GM23338 (cell line): ENCODE data around the gene SERAC1. TPM values are rescaled to one million over a fixed set of nuclear protein-coding genes. Genes with fewer than 3 reads are reported as not detected.

Experiments
- ATAC-seq: fragments of 200-7000 bp; cut with Tn5 transposase; 3 replicates; pipeline ENCODE4 v1.9.1; 2020
- DNase-seq: peaks from one replicate; pipeline ENCODE4 v3.0.0-alpha.2; 2015; ENCODE audit warnings: low spot score
- H2AFZ ChIP-seq: fragments of 200-600 bp; sonication (generic); 2 replicates; pipeline ENCODE4 v1.8.0; 2016; ENCODE audit warnings: antibody characterized with exemption, mild to moderate bottlenecking, moderate library complexity
- H3F3A ChIP-seq: fragments of 200-600 bp; sonication (generic); replicated peaks from 2 replicates; pipeline ENCODE4 v1.8.0; 2017; ENCODE audit warnings: antibody characterized with exemption, mixed run types, low read depth
- H3K27ac ChIP-seq: fragments of 200-600 bp; sonication (generic); 2 replicates; pipeline ENCODE4 v1.6.1; 2016; ENCODE audit warnings: low read depth
- H3K27me3 ChIP-seq: fragments of 200-600 bp; sonication (generic); 2 replicates; pipeline ENCODE4 v1.8.0; 2016; ENCODE audit warnings: mild to moderate bottlenecking, mixed run types, moderate library complexity; ENCODE audit not compliant: insufficient read depth
- H3K36me3 ChIP-seq: fragments of 200-600 bp; sonication (generic); 2 replicates; pipeline ENCODE4 v1.8.0; 2016; ENCODE audit warnings: mild to moderate bottlenecking; ENCODE audit not compliant: insufficient read depth
- H3K4me1 ChIP-seq: fragments of 200-600 bp; sonication (generic); 2 replicates; pipeline ENCODE4 v1.8.0; 2016; ENCODE audit warnings: mild to moderate bottlenecking, moderate library complexity; ENCODE audit not compliant: insufficient read depth
- H3K4me2 ChIP-seq: fragments of 200-600 bp; sonication (generic); 2 replicates; pipeline ENCODE4 v1.7.1; 2017; ENCODE audit warnings: mixed run types
- H3K4me3 ChIP-seq: fragments of 200-600 bp; sonication (generic); 2 replicates; pipeline ENCODE4 v1.6.1; 2016; ENCODE audit warnings: mixed run types
- H3K79me2 ChIP-seq: fragments of 200-600 bp; sonication (generic); replicated peaks from 2 replicates; pipeline ENCODE4 v1.8.0; 2017; ENCODE audit warnings: mild to moderate bottlenecking; ENCODE audit not compliant: insufficient read depth
- H3K9me2 ChIP-seq: fragments of 200-600 bp; sonication (generic); 2 replicates; pipeline ENCODE4 v1.8.0; 2017; ENCODE audit not compliant: insufficient read depth
- H4K20me1 ChIP-seq: fragments of 200-600 bp; sonication (generic); replicated peaks from 2 replicates; pipeline ENCODE4 v1.8.0; 2017; ENCODE audit warnings: mild to moderate bottlenecking; ENCODE audit not compliant: insufficient read depth
- H3K27ac Mint-ChIP-seq: 2 replicates; pipeline ENCODE4 v1.8.0; 2020; ENCODE audit warnings: inconsistent platforms, mild to moderate bottlenecking, moderate library complexity, mixed read lengths
- H3K27me3 Mint-ChIP-seq: 3 replicates; pipeline ENCODE4 v1.8.0; 2022; ENCODE audit warnings: low read depth, mild to moderate bottlenecking, moderate library complexity, mixed read lengths, inconsistent platforms; ENCODE audit not compliant: insufficient read depth, poor library complexity
- H3K36me3 Mint-ChIP-seq: 3 replicates; pipeline ENCODE4 v1.8.0; 2021; ENCODE audit warnings: low read depth, mild to moderate bottlenecking, inconsistent platforms, moderate library complexity, mixed read lengths
- H3K4me1 Mint-ChIP-seq: 3 replicates; pipeline ENCODE4 v1.8.0; 2020; ENCODE audit warnings: mild to moderate bottlenecking, inconsistent platforms, mixed read lengths
- H3K4me3 Mint-ChIP-seq: 3 replicates; pipeline ENCODE4 v1.8.0; 2021; ENCODE audit warnings: moderate library complexity, mild to moderate bottlenecking, inconsistent platforms, mixed read lengths
- H3K9me3 Mint-ChIP-seq: 3 replicates; pipeline ENCODE4 v1.8.0; 2020; ENCODE audit warnings: moderate library complexity, mild to moderate bottlenecking, inconsistent platforms, mixed read lengths
- CREB1 ChIP-seq: fragments of 250-450 bp; sonication (Bioruptor Pico); IDR thresholded peaks from 2 replicates; pipeline ENCODE4 v1.5.0; 2020; ENCODE audit warnings: low read depth, mild to moderate bottlenecking, moderate library complexity
- EZH2 ChIP-seq: fragments of 200-600 bp; sonication (generic); IDR thresholded peaks from one replicate; pipeline ENCODE4 v1.8.0; 2017; ENCODE audit warnings: antibody characterized with exemption, mild to moderate bottlenecking, low read depth; ENCODE audit not compliant: unreplicated experiment
- JUNB ChIP-seq: IDR thresholded peaks from one replicate; pipeline ENCODE4 v1.6.1; 2016; ENCODE audit warnings: antibody characterized with exemption; ENCODE audit not compliant: unreplicated experiment
- NANOG ChIP-seq: IDR thresholded peaks from 2 replicates; pipeline ENCODE4 v1.6.1; 2016; ENCODE audit warnings: antibody characterized with exemption, borderline replicate concordance
- POLR2AphosphoS5 ChIP-seq: IDR thresholded peaks from 2 replicates; pipeline ENCODE4 v1.6.1; 2016; ENCODE audit warnings: antibody characterized with exemption, low read depth
- REST ChIP-seq: IDR thresholded peaks from one replicate; pipeline ENCODE4 v1.6.1; 2018; ENCODE audit warnings: antibody characterized with exemption; ENCODE audit not compliant: unreplicated experiment
- STAT1 ChIP-seq: IDR thresholded peaks from one replicate; pipeline ENCODE4 v1.6.1; 2016; ENCODE audit warnings: antibody characterized with exemption; ENCODE audit not compliant: unreplicated experiment
- ZNF114 ChIP-seq: fragments of 250-450 bp; sonication (Bioruptor Pico); IDR thresholded peaks from 2 replicates; pipeline ENCODE4 v1.5.0; 2020; ENCODE audit warnings: mild to moderate bottlenecking, moderate library complexity
- polyA plus RNA-seq: library from polyadenylated mRNA; unstranded; fragments of >200 nt; fragmentation: Nextera tagmentation; extraction: Ambion mirVana; gene quantifications from 2 replicates; pipeline ENCODE4 v1.2.1, GENCODE V29; 2016
- total RNA-seq: library from RNA; depleted of rRNA; stranded (reverse); fragments of >200 nt; shearing (Covaris generic); gene quantifications from 2 replicates; pipeline ENCODE4 v1.2.3, GENCODE V29; 2014
- TF ChIP-seq, protein P1 (sequence below): fragments of 250-450 bp; sonication (Bioruptor Pico); IDR thresholded peaks from 2 replicates; pipeline ENCODE4 v1.5.0; 2020; ENCODE audit warnings: mild to moderate bottlenecking, moderate library complexity
- TF ChIP-seq, protein P2 (sequence below), 2 experiments: fragments of 200-600 bp in 1 of 2; sonication (generic) in 1 of 2; conservative IDR thresholded peaks; 2 replicates each; pipeline versions ENCODE4 v1.5.1 to v1.6.1; 2016 to 2017; ENCODE audit warnings: antibody characterized with exemption in 2 of 2, low read depth in 2 of 2, mild to moderate bottlenecking in 2 of 2, moderate library complexity in 1 of 2

SERAC1 gene
- total and polyA plus RNA-seq, 2 experiments from 2014 or later: 5.1 to 8.4 TPM

DNA sequence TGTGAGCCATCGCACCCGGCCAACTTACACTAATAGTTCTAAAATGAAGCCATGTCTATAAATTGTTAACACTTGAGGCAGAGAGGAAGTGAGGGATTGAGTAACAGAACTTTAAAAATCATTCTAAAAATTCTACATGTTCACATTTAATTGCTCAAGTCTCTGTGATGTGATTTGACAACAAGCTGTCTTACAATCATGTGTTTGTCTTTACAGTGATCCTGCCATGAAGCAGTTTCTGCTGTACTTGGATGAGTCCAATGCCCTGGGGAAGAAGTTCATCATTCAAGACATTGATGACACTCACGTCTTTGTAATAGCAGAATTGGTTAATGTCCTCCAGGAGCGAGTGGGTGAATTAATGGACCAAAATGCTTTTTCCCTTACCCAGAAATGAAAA lies 23.7 kb upstream of the SERAC1 start:
- no peak overlapping the region for H3K27ac Mint-ChIP-seq
- Histone ChIP-seq H3K27me3 (no peaks in the 10 kb centered on the region), H3K9me2 (no peaks in the 10 kb centered on the region), H3K4me2 (no peak overlapping the region), H4K20me1 (no peaks in the 10 kb centered on the region), H3K4me1 (peaks cover 18% of the 10 kb centered on the region), H2AFZ (no peak overlapping the region), H3F3A (no peaks in the 10 kb centered on the region), H3K4me3 (no peak overlapping the region), H3K27ac (no peak overlapping the region), H3K36me3 (no peaks in the 10 kb centered on the region), H3K79me2 (no peaks in the 10 kb centered on the region)
- peaks cover 1% of the 10 kb centered on the region for H3K27me3 Mint-ChIP-seq
- peaks cover 15% of the 10 kb centered on the region for H3K4me1 Mint-ChIP-seq
- no peak overlapping the region for H3K4me3 Mint-ChIP-seq
- peaks cover 8% of the 10 kb centered on the region for H3K36me3 Mint-ChIP-seq
- DNase-seq (no peak), ATAC-seq (no peak)
- peaks cover 8% of the 10 kb centered on the region for H3K9me3 Mint-ChIP-seq
- TF ChIP-seq, protein P1, sequence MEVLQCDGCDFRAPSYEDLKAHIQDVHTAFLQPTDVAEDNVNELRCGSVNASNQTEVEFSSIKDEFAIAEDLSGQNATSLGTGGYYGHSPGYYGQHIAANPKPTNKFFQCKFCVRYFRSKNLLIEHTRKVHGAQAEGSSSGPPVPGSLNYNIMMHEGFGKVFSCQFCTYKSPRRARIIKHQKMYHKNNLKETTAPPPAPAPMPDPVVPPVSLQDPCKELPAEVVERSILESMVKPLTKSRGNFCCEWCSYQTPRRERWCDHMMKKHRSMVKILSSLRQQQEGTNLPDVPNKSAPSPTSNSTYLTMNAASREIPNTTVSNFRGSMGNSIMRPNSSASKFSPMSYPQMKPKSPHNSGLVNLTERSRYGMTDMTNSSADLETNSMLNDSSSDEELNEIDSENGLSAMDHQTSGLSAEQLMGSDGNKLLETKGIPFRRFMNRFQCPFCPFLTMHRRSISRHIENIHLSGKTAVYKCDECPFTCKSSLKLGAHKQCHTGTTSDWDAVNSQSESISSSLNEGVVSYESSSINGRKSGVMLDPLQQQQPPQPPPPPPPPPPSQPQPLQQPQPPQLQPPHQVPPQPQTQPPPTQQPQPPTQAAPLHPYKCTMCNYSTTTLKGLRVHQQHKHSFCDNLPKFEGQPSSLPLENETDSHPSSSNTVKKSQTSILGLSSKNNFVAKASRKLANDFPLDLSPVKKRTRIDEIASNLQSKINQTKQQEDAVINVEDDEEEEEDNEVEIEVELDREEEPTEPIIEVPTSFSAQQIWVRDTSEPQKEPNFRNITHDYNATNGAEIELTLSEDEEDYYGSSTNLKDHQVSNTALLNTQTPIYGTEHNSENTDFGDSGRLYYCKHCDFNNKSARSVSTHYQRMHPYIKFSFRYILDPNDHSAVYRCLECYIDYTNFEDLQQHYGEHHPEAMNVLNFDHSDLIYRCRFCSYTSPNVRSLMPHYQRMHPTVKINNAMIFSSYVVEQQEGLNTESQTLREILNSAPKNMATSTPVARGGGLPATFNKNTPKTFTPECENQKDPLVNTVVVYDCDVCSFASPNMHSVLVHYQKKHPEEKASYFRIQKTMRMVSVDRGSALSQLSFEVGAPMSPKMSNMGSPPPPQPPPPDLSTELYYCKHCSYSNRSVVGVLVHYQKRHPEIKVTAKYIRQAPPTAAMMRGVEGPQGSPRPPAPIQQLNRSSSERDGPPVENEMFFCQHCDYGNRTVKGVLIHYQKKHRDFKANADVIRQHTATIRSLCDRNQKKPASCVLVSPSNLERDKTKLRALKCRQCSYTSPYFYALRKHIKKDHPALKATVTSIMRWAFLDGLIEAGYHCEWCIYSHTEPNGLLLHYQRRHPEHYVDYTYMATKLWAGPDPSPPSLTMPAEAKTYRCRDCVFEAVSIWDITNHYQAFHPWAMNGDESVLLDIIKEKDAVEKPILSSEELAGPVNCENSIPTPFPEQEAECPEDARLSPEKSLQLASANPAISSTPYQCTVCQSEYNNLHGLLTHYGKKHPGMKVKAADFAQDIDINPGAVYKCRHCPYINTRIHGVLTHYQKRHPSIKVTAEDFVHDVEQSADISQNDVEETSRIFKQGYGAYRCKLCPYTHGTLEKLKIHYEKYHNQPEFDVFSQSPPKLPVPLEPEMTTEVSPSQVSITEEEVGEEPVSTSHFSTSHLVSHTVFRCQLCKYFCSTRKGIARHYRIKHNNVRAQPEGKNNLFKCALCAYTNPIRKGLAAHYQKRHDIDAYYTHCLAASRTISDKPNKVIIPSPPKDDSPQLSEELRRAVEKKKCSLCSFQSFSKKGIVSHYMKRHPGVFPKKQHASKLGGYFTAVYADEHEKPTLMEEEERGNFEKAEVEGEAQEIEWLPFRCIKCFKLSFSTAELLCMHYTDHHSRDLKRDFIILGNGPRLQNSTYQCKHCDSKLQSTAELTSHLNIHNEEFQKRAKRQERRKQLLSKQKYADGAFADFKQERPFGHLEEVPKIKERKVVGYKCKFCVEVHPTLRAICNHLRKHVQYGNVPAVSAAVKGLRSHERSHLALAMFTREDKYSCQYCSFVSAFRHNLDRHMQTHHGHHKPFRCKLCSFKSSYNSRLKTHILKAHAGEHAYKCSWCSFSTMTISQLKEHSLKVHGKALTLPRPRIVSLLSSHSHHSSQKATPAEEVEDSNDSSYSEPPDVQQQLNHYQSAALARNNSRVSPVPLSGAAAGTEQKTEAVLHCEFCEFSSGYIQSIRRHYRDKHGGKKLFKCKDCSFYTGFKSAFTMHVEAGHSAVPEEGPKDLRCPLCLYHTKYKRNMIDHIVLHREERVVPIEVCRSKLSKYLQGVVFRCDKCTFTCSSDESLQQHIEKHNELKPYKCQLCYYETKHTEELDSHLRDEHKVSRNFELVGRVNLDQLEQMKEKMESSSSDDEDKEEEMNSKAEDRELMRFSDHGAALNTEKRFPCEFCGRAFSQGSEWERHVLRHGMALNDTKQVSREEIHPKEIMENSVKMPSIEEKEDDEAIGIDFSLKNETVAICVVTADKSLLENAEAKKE: no peak
- TF ChIP-seq, protein P2, sequence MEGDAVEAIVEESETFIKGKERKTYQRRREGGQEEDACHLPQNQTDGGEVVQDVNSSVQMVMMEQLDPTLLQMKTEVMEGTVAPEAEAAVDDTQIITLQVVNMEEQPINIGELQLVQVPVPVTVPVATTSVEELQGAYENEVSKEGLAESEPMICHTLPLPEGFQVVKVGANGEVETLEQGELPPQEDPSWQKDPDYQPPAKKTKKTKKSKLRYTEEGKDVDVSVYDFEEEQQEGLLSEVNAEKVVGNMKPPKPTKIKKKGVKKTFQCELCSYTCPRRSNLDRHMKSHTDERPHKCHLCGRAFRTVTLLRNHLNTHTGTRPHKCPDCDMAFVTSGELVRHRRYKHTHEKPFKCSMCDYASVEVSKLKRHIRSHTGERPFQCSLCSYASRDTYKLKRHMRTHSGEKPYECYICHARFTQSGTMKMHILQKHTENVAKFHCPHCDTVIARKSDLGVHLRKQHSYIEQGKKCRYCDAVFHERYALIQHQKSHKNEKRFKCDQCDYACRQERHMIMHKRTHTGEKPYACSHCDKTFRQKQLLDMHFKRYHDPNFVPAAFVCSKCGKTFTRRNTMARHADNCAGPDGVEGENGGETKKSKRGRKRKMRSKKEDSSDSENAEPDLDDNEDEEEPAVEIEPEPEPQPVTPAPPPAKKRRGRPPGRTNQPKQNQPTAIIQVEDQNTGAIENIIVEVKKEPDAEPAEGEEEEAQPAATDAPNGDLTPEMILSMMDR (conservative IDR thresholded peaks at IDR 0.05; ENCODE audit: low read depth in 2 of 2): no peak
- TF ChIP-seq JUNB: no peak
- no peak for TF ChIP-seq NANOG
- TF ChIP-seq CREB1: no peak
- no peak for TF ChIP-seq ZNF114 (CRISPR knock-in tag)
- TF ChIP-seq STAT1: no peak
- no peak for TF ChIP-seq REST
- TF ChIP-seq POLR2AphosphoS5: no peak
- no peak for TF ChIP-seq EZH2
